Nephron progenitor cell (in vitro differentiated cells): Measurements from ENCODE around the gene THPO.

Experiments used
- DNase-seq: peaks from one replicate; pipeline ENCODE4 v3.0.0; 2021
- H3K27ac Mint-ChIP-seq: 2 replicates; pipeline ENCODE4 v1.8.0; 2021; ENCODE audit warnings: mild to moderate bottlenecking, moderate library complexity, mixed read lengths
- H3K27me3 Mint-ChIP-seq: 2 replicates; pipeline ENCODE4 v1.8.0; 2021; ENCODE audit warnings: mild to moderate bottlenecking, low read depth, mixed read lengths; ENCODE audit not compliant: poor library complexity
- H3K36me3 Mint-ChIP-seq: 2 replicates; pipeline ENCODE4 v1.8.0; 2021; ENCODE audit warnings: low read depth, mixed read lengths
- H3K4me1 Mint-ChIP-seq: 2 replicates; pipeline ENCODE4 v1.8.0; 2021; ENCODE audit warnings: mixed read lengths
- H3K4me3 Mint-ChIP-seq: 2 replicates; pipeline ENCODE4 v1.8.0; 2021; ENCODE audit warnings: mild to moderate bottlenecking, moderate library complexity, mixed read lengths
- H3K9me3 Mint-ChIP-seq: 2 replicates; pipeline ENCODE4 v1.8.0; 2021; ENCODE audit warnings: mild to moderate bottlenecking, moderate library complexity, mixed read lengths
- CTCF ChIP-seq: fragments of 200-600 bp; sonication (generic); IDR thresholded peaks from 2 replicates; pipeline ENCODE4 v1.5.0; 2021; ENCODE audit warnings: antibody characterized with exemption

The THPO gene

DNA sequence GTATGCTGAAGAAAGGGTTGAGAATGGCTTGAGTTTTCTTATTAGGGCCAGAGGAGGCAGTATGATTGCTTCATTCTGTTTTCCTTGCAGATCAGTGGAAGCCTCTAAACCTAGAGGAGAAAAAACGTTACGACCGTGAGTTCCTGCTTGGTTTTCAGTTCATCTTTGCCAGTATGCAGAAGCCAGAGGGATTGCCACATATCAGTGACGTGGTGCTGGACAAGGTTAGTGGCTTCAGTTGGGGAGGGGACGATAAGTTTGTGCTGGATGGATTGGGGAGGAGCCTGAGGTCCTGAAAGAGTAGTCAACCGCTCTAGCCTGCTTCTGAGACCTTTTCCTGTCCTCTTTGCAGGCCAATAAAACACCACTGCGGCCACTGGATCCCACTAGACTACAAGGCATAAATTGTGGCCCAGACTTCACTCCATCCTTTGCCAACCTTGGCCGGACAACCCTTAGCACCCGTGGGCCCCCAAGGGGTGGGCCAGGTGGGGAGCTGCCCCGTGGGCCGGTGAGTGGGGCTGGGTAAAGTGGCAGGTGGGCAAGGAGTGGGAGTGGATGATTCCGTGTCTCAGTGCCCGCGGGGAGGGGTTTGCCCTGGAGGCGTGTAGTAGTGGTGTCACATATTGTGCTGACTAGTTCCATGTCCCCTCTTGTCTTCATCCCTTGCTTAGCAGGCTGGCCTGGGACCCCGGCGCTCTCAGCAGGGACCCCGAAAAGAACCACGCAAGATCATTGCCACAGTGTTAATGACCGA, 55.1 kb downstream of the THPO start:
- Mint-ChIP-seq H3K27me3 (peaks cover 3% of the 10 kb centered on the region), H3K4me3 (no peak overlapping the region), H3K4me1 (peaks cover 7% of the 10 kb centered on the region), H3K36me3 (peaks cover 89% of the 10 kb centered on the region), H3K27ac (no peak overlapping the region), H3K9me3 (no peaks in the 10 kb centered on the region)
- no peak for TF ChIP-seq CTCF
- no peak for DNase-seq
